GM18868 (cell line): ENCODE results near the gene GNG13.
"Not testable (repeated sequence)": the region's sequence is repeated elsewhere in the genome, so short reads cannot be mapped to it uniquely, and the experiment has no call there.

Experiments
- ATAC-seq: cut with Tn5 transposase; IDR thresholded peaks from one replicate; pipeline ENCODE4 v1.9.1; 2021; ENCODE audit warnings: mild to moderate bottlenecking, moderate library complexity; ENCODE audit not compliant: unreplicated experiment

The GNG13 gene

DNA sequence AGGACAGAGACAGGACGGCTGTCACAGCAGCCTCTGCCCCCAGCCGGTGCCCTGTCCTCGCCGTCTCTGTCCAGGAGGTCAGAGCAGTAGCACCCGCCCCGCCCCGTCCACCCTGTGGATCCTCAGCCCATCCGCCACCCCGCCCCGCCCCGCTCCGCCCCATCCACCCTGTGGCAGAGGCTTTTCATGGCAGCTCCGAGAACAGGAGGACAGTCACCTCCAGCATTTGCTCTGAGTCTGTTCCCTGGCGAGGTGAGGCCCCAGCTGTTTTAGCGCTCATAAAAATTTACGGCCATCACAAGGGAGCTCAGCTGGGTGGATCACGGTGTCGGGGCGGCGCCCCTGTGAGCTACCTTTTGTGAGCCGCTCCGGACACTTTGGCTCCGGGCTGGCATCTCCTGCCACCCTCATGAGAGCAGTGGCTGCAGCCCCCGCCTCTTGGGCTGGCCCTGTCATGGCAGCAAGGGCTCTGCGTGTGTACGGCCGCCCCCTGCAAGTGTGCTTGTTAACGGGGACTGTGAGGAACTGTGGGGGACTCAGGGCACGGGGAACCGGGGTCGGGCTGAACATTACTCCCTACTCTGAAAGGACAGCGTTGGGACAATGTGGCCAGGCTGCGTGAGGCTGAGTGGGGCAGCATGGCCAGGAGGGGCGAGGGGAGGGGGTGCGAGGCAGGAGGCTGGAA lies 32.3 kb upstream of the GNG13 start:
- no peak for ATAC-seq

DNA sequence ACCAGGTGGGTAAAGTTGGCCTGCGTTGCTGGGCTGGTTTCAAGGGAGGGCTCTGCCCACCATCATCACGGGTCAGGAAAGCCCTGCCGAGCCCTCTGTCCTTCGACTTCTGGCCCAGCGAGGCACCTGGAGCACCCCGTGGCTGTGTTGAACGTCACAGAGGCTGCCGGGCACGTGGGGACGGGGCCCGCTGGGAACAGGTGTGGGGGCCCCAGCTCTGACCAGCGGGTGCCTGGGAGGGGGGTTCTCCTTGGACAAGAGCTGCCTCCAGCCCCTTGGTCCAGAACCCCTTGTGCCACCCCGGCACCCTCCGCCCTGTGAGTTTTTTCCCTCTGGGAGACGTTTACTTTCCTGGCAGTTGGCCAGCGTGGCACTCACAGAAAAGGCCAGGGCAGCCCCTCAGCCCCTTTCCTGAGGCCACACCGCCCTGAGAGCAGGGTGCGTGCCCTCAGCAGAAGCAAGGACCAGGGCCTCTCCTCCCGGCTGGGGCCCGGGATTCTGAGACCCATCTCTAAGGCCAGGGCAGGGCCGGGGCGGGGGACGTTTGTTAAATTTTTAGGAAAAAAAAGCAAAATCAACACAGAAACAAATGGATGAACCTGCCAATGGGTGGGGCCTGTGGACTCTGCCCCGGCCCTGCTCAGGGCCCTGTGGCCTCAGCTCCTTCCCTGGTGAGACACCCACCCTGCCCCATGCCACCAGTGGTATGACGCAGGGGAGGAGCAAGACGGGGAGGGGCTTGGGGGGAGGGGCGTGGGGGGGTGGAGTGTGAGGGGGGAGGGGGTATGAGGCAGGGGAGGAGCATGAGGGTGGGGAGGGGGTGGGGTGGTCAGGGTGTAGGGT lies 31.3 kb upstream of the GNG13 start:
- no peak for ATAC-seq

DNA sequence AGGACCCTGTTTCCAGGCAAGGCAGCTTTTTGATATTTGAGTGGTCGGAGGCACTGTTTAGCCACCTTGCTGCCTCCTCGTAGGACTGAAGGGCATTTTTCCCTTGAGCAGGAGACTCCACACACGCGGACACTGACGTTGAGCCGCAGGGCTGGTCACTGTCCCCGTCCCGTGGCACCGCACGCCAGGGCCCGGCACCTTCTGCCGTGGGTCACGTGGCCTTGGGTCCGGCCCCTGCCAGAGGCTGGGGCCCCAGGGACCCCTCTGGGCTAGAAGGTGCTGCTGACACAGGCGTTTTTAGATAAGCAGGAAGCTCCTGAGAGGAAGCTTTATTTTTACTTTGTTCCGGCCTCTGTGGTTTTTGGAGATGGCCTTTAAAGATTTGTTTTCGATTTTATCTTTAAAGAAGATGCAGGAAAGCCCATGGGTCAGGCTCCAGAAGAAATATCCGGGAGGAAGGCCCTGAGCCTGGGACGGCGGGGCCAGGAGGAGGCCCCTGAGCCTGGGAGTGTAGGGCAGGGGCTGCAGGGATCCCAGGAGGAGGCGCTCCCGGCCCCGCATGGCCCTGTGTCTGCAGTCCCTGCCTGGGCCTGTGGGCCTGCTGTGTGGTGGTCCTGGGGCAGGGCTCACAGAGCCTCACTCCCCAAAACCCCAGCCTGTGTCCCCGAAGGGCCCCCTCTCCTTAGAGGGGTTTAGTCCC lies 30.5 kb upstream of the GNG13 start:
- ATAC-seq, result no peak

DNA sequence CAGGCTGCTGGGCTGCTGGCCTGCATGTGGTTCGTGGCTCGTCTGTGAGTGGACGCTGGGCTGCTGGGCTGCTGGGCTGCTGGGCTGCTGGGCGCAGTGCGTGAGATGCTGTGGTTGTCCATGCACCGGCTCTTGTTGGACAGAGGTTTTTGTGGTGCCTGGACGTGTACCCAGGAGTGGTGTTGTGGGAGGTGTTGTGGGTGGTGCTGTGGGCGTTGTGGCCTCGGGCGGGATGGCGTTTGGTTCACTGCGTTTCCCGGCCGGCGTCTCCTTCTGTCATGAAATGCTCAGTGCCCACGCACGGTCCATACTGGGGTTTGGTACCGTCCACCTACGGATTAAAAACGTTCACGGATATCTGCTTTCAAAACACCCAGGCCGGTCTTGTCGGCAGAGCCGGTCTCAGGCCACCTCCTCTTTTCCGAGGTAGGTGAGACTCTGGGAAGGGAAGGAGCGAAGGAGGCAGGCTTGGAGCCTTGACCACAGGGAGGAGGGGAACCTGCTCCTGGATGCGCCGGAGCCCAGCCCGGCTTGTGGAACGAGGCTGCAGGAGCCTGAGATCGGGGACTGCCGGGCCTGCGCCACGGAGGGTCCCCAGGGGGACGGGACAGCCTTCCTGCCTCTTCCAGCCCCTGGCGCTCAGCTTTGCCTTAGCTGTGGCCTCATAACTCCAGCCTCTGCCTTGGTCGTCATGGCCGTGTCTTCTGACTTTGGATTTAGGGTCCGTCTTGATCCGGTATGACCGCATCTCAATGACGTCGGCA lies 29.8 kb upstream of the GNG13 start:
- no peak for ATAC-seq

DNA sequence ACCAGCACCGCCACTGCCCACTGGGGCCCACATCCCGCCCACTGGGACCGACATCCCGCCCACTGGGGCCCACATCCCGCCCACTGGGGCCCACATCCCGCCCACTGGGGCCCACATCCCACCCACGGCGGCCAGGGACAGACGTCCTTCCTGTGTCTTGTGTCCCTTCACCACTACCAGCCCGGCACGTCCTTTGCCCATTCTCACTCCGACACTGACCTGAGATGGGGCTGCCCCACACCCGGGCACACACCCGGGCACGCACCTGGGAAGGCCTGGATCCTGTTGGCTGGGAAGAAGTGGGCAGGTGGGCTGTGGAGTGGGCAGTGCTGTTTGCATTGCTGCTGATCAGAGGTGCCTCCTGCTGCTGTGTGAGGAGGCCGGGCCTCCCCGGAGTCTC lies 28.4 kb upstream of the GNG13 start:
- ATAC-seq, result no peak

DNA sequence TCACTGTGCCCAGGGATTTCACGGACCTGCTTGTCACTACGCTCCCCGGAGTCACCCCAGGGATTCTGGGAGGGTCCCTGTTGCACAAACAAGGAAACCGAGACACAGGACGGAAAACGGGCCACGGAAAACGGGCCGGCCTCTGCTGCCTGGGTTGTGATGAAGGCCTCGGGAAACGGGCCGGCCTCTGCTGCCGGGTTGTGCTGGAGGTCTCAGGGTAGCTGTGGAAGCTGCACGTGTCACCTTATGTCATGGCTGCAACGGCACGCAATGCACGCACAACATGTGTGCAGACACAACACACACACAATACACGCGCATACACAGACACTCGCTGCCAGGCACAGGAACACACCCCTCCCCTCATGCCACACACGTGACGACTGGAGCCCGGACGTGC lies 27.0 kb upstream of the GNG13 start:
- ATAC-seq, result no peak

DNA sequence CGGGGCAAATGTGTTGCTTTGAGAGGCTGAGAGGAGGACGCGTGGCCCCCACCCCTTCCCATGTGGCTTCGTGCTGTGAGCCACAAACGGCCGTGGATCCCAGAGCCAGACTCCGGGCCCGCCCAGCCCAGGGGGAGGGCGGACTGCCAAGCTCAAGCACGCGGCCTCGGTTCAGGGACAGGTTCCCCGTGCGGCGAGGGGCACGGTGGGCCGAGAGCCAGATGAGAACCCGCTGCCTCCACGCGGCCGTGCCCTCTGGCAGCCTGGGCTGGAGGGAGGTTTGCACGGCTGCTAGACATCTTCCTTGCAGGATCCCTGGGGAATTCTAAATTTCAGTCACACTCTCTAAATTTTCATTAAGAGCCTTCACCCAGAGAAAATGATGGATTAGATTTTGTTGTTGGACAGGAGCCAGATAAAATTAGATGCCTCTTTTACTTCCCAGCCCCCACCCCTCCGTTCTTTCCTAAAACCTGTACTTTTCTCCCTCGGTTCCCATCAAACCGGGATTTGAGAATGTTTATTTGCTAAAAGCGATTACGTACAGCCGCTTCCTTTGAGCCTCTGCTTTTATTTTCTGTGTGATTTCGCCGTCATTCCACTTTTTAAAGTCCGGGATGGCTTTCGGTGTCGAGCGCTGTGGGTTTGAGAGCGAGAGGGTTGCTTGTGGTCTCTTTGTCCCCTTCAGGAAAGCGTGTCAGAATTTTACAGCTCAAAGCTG lies 25.0 kb upstream of the GNG13 start:
- no peak for ATAC-seq

DNA sequence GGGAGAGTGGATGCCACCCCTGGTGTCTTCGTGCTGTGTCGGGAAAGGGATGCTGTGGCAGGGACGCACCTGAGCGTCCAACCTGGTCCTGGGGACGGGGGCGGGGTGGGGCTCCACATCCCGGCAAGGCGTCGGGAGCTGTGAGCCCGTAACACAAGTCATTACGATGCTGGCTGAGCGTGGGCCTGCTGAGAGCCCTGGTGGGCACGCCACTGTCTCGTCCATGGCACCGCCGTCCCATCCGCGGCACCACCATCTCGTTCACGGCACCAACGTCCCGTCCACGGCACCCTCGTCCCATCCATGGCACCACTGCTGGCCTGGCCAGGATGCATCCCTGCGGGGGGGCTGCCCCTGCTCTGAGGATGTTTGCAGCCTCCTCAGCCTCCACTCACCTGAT lies 24.1 kb upstream of the GNG13 start:
- ATAC-seq, result no peak

DNA sequence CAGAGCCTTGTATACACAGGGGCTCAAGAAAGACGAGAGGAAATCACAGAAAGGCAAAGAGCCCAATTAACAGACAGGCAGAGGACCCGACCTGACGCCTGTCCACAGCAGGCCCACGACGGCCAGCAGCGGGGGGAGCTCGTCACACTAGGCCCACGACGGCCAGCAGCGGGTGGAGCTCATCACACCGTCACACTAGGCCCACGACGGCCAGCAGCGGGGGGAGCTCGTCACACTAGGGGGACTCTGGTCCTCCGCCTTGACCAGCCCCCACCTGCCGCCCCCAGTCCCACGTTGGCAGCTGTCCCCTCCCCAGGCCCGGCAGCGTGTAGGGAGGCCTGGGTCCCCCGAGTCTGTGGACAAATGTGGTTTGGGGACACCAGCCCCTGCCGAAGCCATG lies 23.7 kb upstream of the GNG13 start:
- no peak for ATAC-seq

DNA sequence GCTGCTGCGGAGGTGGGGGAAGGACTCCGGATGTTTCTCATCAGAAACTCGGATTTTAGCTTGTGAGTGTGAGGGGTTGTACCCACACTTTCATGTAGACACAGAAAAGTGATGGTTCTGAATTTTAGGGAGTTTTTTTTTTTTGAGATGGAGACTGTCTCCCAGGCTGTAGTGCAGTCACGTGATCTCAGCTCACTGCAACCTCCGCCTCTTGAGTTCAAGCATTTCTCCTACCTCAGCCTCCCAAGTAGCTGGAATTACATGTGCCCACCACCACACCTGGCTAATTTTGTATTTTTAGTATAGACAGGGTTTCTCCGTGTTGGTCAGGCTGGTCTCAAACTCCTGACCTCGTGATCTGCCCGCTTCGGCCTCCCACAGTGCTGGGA lies 22.4 kb upstream of the GNG13 start:
- no peak for ATAC-seq

DNA sequence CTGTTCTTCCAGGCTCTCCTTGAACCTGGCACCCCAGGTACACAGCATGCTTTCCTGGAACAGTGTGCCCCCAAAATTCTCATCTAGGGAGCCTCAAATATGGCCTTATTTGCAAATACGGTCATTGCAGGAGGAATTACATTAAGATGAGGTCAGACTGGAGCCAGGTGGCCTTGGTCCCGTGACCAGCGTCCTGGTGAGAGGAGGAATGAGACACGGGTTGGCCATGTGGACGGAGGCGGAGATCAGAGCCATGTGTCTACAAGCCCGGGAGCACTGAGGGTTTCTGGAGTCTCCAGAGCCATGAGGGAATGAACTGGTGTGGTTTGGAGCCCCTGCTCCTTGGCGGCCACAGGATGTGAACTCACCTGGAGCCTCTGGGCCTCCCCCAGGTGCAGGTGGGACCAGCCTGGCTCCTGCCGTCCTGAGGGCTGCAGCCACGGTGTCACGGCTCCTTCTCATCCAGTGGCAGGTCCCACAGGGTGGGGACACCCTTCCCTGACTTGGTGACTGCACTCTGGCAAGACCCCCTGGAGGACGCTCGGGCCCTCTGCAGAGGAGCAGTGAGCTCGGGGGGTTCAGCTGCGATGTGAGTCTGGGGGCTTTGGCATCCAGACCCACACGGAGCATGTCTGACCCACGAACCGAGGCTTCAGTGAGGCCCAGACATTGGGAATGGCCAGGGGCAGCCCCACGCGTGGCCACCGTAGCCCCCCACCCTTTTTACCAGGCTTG lies 21.8 kb upstream of the GNG13 start:
- ATAC-seq, result no peak

DNA sequence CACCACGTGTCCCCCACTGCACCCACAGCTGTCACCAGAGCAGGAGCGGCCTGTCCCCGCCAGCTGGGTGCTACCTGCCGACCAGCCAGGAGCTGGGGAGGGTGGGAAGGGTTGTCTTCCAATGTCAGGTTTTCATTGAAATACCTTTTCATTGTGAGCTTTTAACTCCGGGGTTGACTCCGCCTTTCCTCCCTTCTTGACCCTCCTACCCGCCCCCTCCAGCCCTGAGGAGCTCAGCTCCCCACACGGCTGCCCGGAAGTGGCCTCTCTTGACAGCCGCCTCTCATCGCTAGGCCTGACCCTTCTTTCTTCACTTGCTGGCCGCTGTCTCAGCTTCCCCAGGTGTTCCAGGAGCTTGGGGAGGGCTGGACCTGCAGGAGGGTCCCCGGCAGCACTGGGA lies 21.2 kb upstream of the GNG13 start:
- ATAC-seq, result no peak

DNA sequence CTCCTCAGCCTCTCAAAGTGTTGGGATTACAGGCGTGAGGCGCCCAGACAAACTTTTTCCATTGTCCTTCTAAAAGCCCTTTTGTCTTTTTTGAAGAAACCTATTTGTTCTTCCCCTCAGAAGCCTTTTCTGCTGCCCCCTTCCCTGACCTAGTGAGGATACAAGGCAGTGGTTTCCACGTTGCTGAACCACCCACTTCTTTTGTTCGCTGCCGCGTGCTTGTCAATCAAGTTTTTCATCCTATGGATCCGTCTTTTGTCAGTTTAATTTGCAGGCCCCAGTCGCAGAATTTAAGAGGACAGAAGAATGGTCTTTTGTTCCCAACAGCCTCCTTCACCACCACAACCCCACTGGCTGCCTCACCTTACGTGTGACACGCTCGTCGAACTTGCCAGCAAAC lies 20.2 kb upstream of the GNG13 start:
- ATAC-seq, result no peak

DNA sequence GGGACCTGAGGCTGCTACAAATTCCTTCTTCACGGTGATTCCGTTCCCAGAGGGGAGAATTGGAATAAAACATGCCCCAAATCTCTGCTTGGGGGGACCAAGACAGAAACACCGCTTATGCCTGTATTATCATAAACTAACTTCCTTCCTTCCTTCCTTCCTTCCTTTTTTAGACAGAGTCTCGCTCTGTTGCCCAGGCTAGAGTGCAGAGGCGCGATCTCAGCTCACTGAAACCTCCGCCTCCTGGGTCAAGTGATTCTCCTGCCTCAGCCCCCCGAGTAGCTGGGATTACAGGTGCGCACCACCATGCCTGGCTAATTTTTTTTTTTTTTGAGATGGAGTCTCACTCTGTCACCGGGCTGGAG lies 19.5 kb upstream of the GNG13 start:
- ATAC-seq, result not testable (repeated sequence)

DNA sequence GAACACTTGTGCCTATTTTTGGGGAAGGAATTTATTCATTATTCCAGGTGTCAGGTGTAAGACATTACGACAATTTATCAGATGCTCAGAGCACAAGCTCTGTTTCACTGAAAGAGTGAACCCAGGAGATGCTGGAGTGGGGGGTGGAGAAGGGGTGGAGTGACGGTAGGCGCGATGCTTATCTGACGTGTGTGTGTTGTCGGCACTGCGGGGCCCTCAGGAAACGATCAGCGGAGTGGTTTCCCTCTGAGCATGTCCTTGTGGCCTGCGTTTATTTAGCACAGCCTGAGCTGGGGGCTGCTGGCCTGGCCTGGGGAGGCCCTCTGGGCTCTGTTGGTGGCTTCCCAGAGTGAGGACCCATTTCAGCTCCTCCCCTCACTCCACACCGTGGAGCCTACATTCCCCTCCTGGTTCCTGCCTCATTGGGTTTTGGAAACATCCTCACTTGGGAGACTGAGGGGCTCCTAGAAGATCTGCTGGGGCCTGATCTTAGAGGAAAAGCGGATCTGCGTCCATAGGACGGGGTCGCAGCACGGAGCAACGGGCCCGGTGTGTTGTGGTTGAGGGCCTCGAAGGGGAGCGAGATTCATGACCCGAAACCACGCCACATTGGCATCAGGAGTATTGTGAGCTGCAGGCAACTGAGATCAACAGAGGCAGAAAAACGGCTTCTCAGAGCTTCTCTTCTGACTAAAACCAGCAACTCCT lies 19.0 kb upstream of the GNG13 start:
- no peak for ATAC-seq

DNA sequence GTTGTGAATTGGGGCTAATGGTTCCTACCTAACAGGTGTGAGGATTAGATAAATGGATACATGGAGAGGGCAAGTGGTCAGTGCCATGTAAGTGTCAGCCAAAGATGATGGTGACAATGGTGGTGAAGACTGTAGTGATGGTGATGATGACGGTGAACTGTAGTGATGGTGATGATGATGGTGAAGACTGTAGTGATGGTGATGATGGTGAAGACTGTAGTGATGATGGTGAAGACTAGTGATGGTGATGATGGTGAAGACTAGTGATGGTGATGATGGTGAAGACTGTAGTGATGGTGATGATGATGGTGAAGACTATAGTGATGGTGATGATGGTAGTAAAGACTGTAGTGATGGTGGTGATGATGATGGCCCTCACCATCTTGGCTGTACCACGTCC lies 18.1 kb upstream of the GNG13 start:
- no peak for ATAC-seq

DNA sequence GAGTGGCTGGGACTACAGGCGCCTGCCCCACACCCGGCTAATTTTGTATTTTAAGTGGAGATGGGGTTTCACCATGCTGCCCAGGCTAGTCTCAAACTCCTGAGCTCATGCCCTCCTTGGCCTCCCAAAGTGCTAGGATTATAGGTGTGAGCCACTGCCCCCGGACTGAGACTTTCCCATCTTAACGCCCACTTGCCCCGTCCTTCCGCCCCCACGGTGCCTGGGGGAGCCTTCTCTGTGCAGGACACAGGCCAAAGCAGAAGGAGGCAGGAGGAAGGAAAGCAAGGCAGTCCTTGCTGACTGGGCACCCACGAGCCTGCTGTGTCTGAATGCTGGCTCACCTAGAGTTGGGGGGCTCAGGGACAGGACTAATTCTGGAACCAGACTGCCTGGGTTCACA lies 17.6 kb upstream of the GNG13 start:
- no peak for ATAC-seq

DNA sequence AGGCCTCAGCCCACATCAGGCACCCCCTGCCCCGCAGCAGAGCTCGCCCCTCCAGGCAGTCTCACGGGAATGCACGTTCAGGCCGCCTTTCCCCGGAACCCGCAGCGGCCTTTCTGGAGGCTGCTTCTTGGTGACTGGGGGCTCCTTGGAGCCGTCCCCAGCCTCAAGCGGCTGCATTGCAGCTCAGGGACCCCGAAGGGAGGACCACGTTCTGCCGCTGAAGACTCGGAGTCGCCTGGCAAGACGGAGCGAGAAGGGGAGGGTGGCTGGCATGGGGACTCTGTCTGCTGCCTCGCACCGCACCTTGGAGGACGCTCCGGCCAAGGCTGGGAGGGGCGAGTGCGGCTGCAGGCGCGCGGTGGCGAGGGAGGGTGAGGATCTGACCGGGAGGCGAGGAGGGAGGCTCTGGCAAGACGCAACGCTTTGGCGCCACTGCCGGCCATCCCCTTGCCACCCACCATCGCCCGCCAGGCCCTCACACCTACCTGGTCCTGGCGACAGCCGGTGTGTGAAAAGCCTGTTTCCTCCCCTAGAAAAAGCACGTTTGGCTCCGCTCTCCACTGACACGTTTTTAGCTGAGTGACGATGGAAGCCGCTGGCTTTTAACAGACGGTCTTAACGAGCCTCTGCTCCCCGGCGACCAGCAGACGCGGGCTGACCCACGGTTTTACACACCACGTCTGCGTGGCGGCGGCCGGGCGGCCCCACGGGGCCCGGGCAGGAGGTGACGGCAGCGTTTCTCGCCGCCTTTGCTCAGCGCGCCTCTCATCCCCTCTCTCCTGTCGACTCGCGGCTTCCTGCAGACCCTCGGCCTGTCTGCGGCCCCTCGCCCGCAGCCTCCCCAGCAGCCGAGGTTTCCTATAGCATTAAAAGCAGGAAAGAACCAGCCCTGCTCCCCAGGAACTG lies 16.7 kb upstream of the GNG13 start:
- no peak for ATAC-seq
